OCI-LY1 (cell line): ENCODE results near the gene CALU.

Source experiments
- EZH2 ChIP-seq: fragments of 200-600 bp; sonication (generic), shearing (Covaris generic); IDR thresholded peaks from 2 replicates; pipeline ENCODE4 v1.8.0; 2017; ENCODE audit warnings: borderline replicate concordance, mixed run types, mild to moderate bottlenecking, antibody characterized with exemption, low read length, moderate library complexity, mixed read lengths
- TF ChIP-seq, protein P1 (sequence below): fragments of 200-600 bp; sonication (generic), shearing (Covaris generic); IDR thresholded peaks from 2 replicates; pipeline ENCODE4 v1.5.1; 2017; ENCODE audit warnings: mild to moderate bottlenecking, antibody characterized with exemption, low read length, moderate library complexity, mixed read lengths

DNA sequence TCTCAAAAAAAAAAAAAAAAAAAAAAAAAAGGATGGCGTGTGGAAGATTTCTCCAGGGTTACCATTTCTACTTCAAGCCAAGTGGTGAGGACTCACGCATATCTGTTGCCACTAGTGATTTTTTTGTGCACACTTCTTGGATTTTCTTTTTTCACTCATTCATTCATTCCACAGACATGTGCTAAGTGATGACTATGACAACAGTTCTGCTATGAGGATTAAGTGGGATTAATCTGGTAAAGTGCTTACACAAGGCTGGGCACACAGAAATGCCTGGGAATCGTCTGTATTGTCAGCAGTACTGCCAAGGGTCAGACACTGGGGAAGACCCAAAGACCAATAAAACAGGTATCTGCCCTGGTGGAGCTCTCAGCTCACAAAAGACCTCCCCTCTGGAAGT is 42.7 kb downstream of the CALU start:
- TF ChIP-seq, protein P1, sequence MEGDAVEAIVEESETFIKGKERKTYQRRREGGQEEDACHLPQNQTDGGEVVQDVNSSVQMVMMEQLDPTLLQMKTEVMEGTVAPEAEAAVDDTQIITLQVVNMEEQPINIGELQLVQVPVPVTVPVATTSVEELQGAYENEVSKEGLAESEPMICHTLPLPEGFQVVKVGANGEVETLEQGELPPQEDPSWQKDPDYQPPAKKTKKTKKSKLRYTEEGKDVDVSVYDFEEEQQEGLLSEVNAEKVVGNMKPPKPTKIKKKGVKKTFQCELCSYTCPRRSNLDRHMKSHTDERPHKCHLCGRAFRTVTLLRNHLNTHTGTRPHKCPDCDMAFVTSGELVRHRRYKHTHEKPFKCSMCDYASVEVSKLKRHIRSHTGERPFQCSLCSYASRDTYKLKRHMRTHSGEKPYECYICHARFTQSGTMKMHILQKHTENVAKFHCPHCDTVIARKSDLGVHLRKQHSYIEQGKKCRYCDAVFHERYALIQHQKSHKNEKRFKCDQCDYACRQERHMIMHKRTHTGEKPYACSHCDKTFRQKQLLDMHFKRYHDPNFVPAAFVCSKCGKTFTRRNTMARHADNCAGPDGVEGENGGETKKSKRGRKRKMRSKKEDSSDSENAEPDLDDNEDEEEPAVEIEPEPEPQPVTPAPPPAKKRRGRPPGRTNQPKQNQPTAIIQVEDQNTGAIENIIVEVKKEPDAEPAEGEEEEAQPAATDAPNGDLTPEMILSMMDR, result no peak
- TF ChIP-seq EZH2, result no peak
